ENCODE results near the gene LALBA. TPM values are rescaled to one million over a fixed set of nuclear protein-coding genes. Genes with fewer than 3 reads are reported as not detected.
"Not testable (repeated sequence)": the region's sequence is repeated elsewhere in the genome, so short reads cannot be mapped to it uniquely, and the experiment has no call there.

Gene LALBA
- total RNA-seq, 4 donors from 2014 or later, result not detected

DNA sequence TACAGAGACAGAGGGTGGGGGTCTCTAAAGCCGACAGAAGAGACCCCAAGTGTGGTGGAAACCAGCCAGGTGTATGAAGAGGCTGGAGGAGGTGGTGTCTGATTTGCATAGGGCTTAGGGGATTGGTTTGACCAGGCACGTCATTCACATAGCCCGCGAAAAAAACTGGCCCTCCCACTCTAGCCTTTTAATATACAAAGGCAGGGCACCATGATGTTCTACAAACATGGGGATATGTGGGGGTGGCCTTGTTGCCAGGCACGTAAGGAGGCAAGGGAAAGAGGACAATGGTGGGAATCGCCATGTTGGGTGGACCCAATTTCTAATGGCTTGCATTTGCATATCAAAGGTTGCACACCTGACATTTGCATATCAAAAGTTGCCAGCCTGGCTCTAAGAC, 13.2 kb downstream of the LALBA start:
- in situ Hi-C loops (cut with MboI; ENCODE audit: low sequenced_read_pairs in 4 of 4), result no loop called here
- Histone ChIP-seq H3K27ac (no peak overlapping the region), H3K4me1 (no peaks in the 10 kb centered on the region), H3K4me3 (no peak overlapping the region), H3K36me3 (no peaks in the 10 kb centered on the region), H3K9me3 (no peaks in the 10 kb centered on the region), H3K27me3 (no peaks in the 10 kb centered on the region)
- TF ChIP-seq, protein P1, sequence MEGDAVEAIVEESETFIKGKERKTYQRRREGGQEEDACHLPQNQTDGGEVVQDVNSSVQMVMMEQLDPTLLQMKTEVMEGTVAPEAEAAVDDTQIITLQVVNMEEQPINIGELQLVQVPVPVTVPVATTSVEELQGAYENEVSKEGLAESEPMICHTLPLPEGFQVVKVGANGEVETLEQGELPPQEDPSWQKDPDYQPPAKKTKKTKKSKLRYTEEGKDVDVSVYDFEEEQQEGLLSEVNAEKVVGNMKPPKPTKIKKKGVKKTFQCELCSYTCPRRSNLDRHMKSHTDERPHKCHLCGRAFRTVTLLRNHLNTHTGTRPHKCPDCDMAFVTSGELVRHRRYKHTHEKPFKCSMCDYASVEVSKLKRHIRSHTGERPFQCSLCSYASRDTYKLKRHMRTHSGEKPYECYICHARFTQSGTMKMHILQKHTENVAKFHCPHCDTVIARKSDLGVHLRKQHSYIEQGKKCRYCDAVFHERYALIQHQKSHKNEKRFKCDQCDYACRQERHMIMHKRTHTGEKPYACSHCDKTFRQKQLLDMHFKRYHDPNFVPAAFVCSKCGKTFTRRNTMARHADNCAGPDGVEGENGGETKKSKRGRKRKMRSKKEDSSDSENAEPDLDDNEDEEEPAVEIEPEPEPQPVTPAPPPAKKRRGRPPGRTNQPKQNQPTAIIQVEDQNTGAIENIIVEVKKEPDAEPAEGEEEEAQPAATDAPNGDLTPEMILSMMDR (IDR thresholded peaks at IDR 0.05 in 4 of 5, conservative IDR thresholded peaks at IDR 0.05 in 1 of 5), result no peak
- no peak for TF ChIP-seq POLR2A (IDR thresholded peaks at IDR 0.05)
- DNase-seq (no peak), ATAC-seq (no peak)
- intact Hi-C loops (cut with DNase I; ENCODE audit: low total_unique reads), result no loop called here

DNA sequence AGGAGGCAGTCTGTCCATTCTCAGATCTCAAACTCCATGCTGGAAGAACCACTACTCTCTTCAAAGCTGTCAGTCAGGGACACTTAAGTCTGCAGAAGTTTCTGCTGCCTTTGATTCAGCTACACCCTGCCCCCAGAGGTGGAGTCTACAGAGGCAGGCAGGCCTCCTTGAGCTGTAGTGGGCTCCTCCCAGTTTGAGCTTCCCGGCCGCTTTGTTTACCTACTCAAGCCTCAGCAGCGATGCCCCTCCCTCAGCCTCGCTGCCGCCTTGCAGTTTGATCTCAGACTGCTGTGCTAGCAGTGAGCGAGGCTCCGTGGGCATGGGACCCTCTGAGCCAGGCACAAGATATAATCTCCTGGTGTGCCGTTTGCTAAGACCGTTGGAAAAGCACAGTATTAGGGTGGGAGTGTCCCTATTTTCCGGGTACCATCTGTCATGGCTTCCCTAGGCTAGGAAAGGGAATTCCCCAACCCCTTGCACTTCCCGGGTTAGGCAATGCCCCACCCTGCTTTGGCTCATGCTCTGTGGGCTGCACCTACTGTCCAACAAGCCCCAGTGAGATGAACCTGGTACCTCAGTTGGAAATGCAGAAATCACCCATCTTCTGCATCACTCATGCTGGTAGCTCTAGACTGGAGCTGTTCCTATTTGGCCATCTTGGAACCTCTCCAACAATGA, 16.0 kb downstream of the LALBA start:
- intact Hi-C loops (cut with DNase I; ENCODE audit: low total_unique reads); DNase-seq; H3K9me3 ChIP-seq; in situ Hi-C loops (cut with MboI; ENCODE audit: low sequenced_read_pairs in 4 of 4); H3K27me3 ChIP-seq; H3K36me3 ChIP-seq; H3K4me1 ChIP-seq; ATAC-seq; H3K27ac ChIP-seq; H3K4me3 ChIP-seq: not testable (repeated sequence)

GRCh38 chr12:48551636-48552035, 18.2 kb downstream of the LALBA start:
- DNase-seq; H3K27me3 ChIP-seq; ATAC-seq; H3K4me3 ChIP-seq; H3K4me1 ChIP-seq; intact Hi-C loops (cut with DNase I; ENCODE audit: low total_unique reads); H3K27ac ChIP-seq; H3K36me3 ChIP-seq; in situ Hi-C loops (cut with MboI; ENCODE audit: low sequenced_read_pairs in 4 of 4); H3K9me3 ChIP-seq: not testable (repeated sequence)

DNA sequence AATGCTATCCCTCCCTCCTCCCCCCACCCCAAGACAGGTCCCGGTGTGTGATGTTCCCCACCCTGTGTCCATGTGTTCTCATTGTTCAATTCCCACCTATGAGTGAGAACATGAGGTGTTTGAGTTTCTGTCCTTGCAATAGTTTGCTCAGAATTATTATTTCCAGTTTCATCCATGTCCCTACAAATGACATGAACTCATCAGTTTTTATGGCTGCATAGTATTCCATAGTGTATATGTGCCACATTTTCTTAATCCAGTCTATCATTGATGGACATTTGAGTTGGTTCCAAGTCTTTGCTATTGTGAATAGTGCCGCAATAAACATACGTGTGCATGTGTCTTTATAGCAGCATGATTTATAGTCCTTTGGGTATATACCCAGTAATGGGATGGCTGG, 22.8 kb downstream of the LALBA start:
- H3K27me3 ChIP-seq; H3K36me3 ChIP-seq; ATAC-seq; intact Hi-C loops (cut with DNase I; ENCODE audit: low total_unique reads); H3K9me3 ChIP-seq; H3K4me3 ChIP-seq; DNase-seq; H3K4me1 ChIP-seq; H3K27ac ChIP-seq: not testable (repeated sequence)
- in situ Hi-C loops (cut with MboI; ENCODE audit: low sequenced_read_pairs in 4 of 4), result loop anchor here in 1 of 4 donors (25.0 kb wide), 1 partner anchor 240 kb away; the partner anchor contains the start of gene ADCY6

GRCh38 chr12:48545833-48546469, 23.9 kb downstream of the LALBA start:
- in situ Hi-C loops (cut with MboI; ENCODE audit: low sequenced_read_pairs in 4 of 4) (loop anchor here in 1 of 4 donors (25.0 kb wide), 1 partner anchor 241 kb away; the partner anchor contains the start of gene ADCY6), intact Hi-C loops (cut with DNase I; ENCODE audit: low total_unique reads) (no loop called here)
- DNase-seq, result no peak
- Histone ChIP-seq H3K36me3 (no peaks in the 10 kb centered on the region), H3K27me3 (no peaks in the 10 kb centered on the region), H3K27ac (no peak overlapping the region), H3K4me3 (no peak overlapping the region), H3K9me3 (no peaks in the 10 kb centered on the region), H3K4me1 (no peaks in the 10 kb centered on the region)
- no peak for ATAC-seq
- TF ChIP-seq, protein P1 (IDR thresholded peaks at IDR 0.05 in 4 of 5, conservative IDR thresholded peaks at IDR 0.05 in 1 of 5), result no peak
- TF ChIP-seq POLR2A (IDR thresholded peaks at IDR 0.05), result no peak

DNA sequence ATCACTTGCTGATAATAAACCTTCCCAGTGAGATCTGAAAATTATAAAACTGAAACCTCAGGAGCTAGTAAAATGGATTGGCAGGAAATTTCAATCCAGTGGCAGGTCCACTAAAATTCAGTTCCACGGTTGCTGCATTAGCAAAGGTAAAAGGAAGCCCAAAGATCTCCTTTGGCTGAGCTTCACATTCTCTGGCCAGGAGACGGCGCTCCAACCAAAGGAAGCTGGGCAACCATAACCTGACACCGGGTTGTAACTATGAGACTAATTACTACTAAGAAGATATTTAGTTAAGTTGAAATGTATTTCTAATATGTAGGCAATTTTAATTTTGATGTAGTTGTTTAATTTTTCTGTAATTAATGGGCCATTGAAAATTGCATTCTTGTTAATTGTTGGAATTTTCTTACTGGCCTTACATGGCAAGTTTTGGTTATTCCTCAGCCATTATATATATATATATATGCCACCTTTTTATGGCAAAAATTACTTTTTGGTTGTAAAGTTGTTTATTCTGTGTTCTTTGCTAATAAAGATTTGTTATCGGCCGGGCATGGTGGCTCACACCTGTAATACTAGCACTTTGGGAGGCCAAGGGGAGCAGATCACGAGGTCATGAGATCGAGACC, 27.4 kb downstream of the LALBA start:
- TF ChIP-seq, protein P1 (IDR thresholded peaks at IDR 0.05 in 4 of 5, conservative IDR thresholded peaks at IDR 0.05 in 1 of 5), result peak in 2 of 5 experiments; percentile 31 to 40
- no peak for TF ChIP-seq POLR2A (IDR thresholded peaks at IDR 0.05)
- Histone ChIP-seq H3K4me3 (no peak overlapping the region), H3K4me1 (no peaks in the 10 kb centered on the region), H3K27ac (no peak overlapping the region), H3K36me3 (no peaks in the 10 kb centered on the region), H3K9me3 (no peaks in the 10 kb centered on the region), H3K27me3 (no peaks in the 10 kb centered on the region)
- intact Hi-C loops (cut with DNase I; ENCODE audit: low total_unique reads) (loop anchor here (5.0 kb wide), 1 partner anchor 255 kb away; no protein-coding TSS in a partner anchor), in situ Hi-C loops (cut with MboI; ENCODE audit: low sequenced_read_pairs in 4 of 4) (loop anchor here in 1 of 4 donors (25.0 kb wide), 1 partner anchor 245 kb away; the partner anchor contains the start of gene ADCY6)
- ATAC-seq (no peak), DNase-seq (no peak)

Measured in gastrocnemius medialis (tissue), 4 donors.